Left lung (tissue), 10 donors: ENCODE measurements around the gene GJB3. TPM values are rescaled to one million over a fixed set of nuclear protein-coding genes. Genes with fewer than 3 reads are reported as not detected.

ENCODE experiments used
- ATAC-seq: fragments of 200-7000 bp; cut with Tn5 transposase; one replicate; pipeline ENCODE4 v1.9.1; 2020; ENCODE audit warnings: moderate library complexity
- DNase-seq, 4 donors: peaks; one replicate each; pipeline ENCODE4 v3.0.0-alpha.2; 2013 to 2020
- H3K27ac ChIP-seq, 2 donors: fragments of 200-600 bp; sonication (generic) in 1 of 2; one replicate each; pipeline versions ENCODE4 v1.5.0 to v1.8.0; 2020 to 2021
- H3K27me3 ChIP-seq, 2 donors: fragments of 200-600 bp; sonication (generic) in 1 of 2; one replicate each; pipeline versions ENCODE4 v1.5.0 to v1.8.0; 2020 to 2021
- H3K36me3 ChIP-seq, 2 donors: fragments of 200-600 bp; sonication (generic) in 1 of 2; one replicate each; pipeline versions ENCODE4 v1.5.0 to v1.8.0; 2020 to 2021
- H3K4me1 ChIP-seq, 2 donors: fragments of 200-600 bp; one replicate each; pipeline ENCODE4 v1.8.0; 2021
- H3K4me3 ChIP-seq, 2 donors: fragments of 200-600 bp; sonication (generic) in 1 of 2; one replicate each; pipeline versions ENCODE4 v1.5.0 to v1.8.0; 2020 to 2021; ENCODE audit warnings: mild to moderate bottlenecking in 1 of 2
- H3K9me3 ChIP-seq, 2 donors: fragments of 200-600 bp; sonication (generic) in 1 of 2; one replicate each; pipeline versions ENCODE4 v1.5.0 to v1.8.0; 2020 to 2021
- CTCF ChIP-seq, 2 donors: fragments of 200-600 bp; sonication (generic) in 1 of 2; IDR thresholded peaks; one replicate each; pipeline versions ENCODE4 v1.5.0 to v1.8.0; 2021; ENCODE audit warnings: antibody characterized with exemption in 2 of 2
- intact Hi-C, 2 donors: fragments of 100-400 bp; cut with DNase I; formaldehyde crosslinking; loops; one replicate each; pipeline versions ENCODE4 v1.11.2 to v1.14.2; 2022
- polyA plus RNA-seq, 6 donors: library from polyadenylated mRNA; unstranded; fragments of 120-200 nt; gene quantifications; one replicate each; pipeline ENCODE4 v1.2.1, GENCODE V29; 2013; ENCODE audit not compliant: insufficient read length in 6 of 6
- total RNA-seq, 2 donors: library from RNA; stranded (reverse); fragmentation: NEBNext Ultra II Directional; extraction: Animal tissue kit (Norgen Biotek cat#: 25700); gene quantifications; one replicate each; pipeline ENCODE4 v1.2.1, GENCODE V29; 2021
- donor health status: DM: no; HTN: yes; CAD: no.
- donor health status: DM: no; HTN: no; CAD: no.

The GJB3 gene
- total and polyA plus RNA-seq, 8 donors = 0.15 to 2.0 (median 0.47) TPM; not detected in 4

GRCh38 chr1:34759503-34760357 is 21.3 kb upstream of the GJB3 start, which contains the start of gene GJB4:
TSS of gene GJB4 (plus strand) at chr1:34759740. CDS start at chr1:34761255, 1,515 bp downstream.
- Histone ChIP-seq H3K4me3 (no peak within 1 kb of the TSS), H3K4me1 (no peaks in the 10 kb centered on the region), H3K9me3 (no peaks in the 10 kb centered on the region), H3K27me3 (peaks cover 0 to 5% of the 10 kb centered on the region in 2 donors), H3K36me3 (no peaks in the 10 kb centered on the region), H3K27ac (no peak within 1 kb of the TSS)
- intact Hi-C loops = no loop called here
- no peak for DNase-seq
- no peak for TF ChIP-seq CTCF (IDR thresholded peaks at IDR 0.05)
- peak; percentile 19 for ATAC-seq

GRCh38 chr1:34761176-34761761 is 19.7 kb upstream of the GJB3 start:
- Histone ChIP-seq H3K4me3 (no peak overlapping the region), H3K9me3 (no peaks in the 10 kb centered on the region), H3K27ac (no peak overlapping the region), H3K27me3 (peaks cover 0 to 5% of the 10 kb centered on the region in 2 donors), H3K36me3 (no peaks in the 10 kb centered on the region), H3K4me1 (no peaks in the 10 kb centered on the region)
- intact Hi-C loops = no loop called here
- DNase-seq (no peak), ATAC-seq (no peak)
- TF ChIP-seq CTCF (IDR thresholded peaks at IDR 0.05) = no peak

GRCh38 chr1:34761776-34762307 is 19.2 kb upstream of the GJB3 start:
- ATAC-seq (no peak), DNase-seq (no peak)
- no peaks in the 10 kb centered on the region for H3K4me1 ChIP-seq
- H3K27ac ChIP-seq = no peak overlapping the region
- TF ChIP-seq CTCF (IDR thresholded peaks at IDR 0.05) = no peak
- intact Hi-C loops = no loop called here
- H3K9me3 ChIP-seq = no peaks in the 10 kb centered on the region
- peaks cover 0 to 5% of the 10 kb centered on the region in 2 donors for H3K27me3 ChIP-seq
- H3K4me3 ChIP-seq = no peak overlapping the region
- no peaks in the 10 kb centered on the region for H3K36me3 ChIP-seq

GRCh38 chr1:34762474-34763141 is 18.4 kb upstream of the GJB3 start:
- Histone ChIP-seq H3K36me3 (no peaks in the 10 kb centered on the region), H3K27me3 (peaks cover 0 to 5% of the 10 kb centered on the region in 2 donors), H3K9me3 (no peaks in the 10 kb centered on the region), H3K4me1 (no peaks in the 10 kb centered on the region), H3K27ac (no peak overlapping the region), H3K4me3 (no peak overlapping the region)
- ATAC-seq (no peak), DNase-seq (peak in 1 of 4 donors; percentile 16)
- intact Hi-C loops = no loop called here
- TF ChIP-seq CTCF (IDR thresholded peaks at IDR 0.05) = no peak
